C4-2B (cell line): Measurements from ENCODE around the gene NFATC3.
"Not testable (repeated sequence)": the region's sequence is repeated elsewhere in the genome, so short reads cannot be mapped to it uniquely, and the experiment has no call there.

ENCODE experiments used
- CTCF ChIP-seq: fragments of 450-650 bp; conservative IDR thresholded peaks from 2 replicates; pipeline ENCODE4 v1.5.1; 2017; ENCODE audit warnings: mild to moderate bottlenecking
- ZFX ChIP-seq: fragments of 450-650 bp; IDR thresholded peaks from 2 replicates; pipeline ENCODE4 v1.6.1; 2017

GRCh38 chr16:68107230-68107928 is 22.2 kb downstream of the NFATC3 start:
- TF ChIP-seq CTCF, ZFX: not testable (repeated sequence)
